Activated effector memory CD4-positive, alpha-beta T cell treated with anti-CD3 and anti-CD28 coated beads, Interleukin-2, amount 50 U/mL, for 16 hours (primary cell): ENCODE measurements around the gene SGMS1.
"Not testable (repeated sequence)": the region's sequence is repeated elsewhere in the genome, so short reads cannot be mapped to it uniquely, and the experiment has no call there.

Experiments
- DNase-seq: peaks from one replicate; pipeline ENCODE4 v3.0.0-alpha.2; 2020

Gene SGMS1

GRCh38 chr10:50358925-50359687 is 264.6 kb downstream of the SGMS1 start:
- DNase-seq = no peak

DNA sequence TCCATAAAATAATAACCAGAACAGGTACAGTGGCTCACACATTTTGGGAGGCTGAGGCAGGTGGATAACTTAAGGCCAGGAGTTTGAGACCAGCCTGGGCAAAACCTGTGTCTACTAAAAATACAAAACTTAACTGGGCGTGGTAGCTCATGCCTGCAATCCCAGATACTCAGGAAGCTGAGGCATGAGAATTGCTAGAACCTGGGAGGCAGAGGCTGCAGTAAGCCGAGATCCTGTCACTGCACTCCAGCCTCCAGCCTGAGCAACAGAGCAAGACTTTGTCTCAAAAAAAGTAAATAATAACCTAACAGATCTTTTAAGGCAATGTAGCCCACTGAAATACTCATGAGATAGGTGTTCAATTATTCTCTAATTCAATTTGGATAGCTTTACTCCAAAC is 265.3 kb downstream of the SGMS1 start:
- DNase-seq = no peak

DNA sequence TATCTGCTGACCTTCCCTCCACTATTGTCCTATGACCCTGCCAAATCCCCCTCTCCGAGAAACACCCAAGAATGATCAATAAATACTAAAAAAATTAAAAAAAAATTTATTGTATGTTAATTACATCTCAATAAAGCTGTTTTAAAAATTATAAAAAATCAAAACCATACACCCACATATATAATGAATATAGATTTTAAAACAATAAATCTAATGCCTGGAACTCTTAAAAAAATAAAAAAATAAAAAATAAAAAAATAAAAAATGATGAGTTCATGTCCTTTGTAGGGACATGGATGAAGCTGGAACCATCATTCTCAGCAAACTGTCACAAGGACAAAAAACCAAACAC is 267.3 kb downstream of the SGMS1 start:
- not testable (repeated sequence) for DNase-seq

DNA sequence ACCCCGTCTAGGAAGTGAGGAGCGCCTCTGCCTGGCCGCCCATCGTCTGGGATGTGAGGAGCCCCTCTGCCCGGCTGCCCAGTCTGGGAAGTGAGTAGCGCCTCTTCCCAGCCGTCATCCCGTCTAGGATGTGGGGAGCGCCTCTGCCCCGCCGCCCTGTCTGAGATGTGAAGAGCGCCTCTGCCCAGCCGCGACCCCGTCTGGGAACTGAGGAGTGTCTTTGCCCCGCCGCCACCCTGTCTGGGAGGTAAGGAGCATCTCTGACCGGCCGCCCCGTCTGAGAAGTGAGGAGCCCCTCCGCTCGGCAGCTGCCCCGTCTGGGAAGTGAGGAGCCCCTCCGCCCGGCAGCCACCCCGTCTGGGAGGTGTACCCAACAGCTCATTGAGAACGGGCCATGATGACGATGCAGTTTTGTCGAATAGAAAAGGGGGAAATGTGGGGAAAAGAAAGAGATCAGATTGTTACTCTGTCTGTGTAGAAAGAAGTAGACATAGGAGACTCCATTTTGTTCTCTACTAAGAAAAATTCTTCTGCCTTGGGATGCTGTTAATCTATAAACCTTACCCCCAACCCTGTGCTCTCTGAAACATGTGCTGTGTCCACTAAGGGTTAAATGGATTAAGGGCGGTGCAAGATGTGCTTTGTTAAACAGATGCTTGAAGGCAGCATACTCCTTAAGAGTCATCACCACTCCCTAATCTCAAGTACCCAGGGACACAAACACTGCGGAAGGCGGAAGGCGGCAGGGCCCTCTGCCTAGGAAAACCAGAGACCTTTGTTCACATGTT is 267.9 kb downstream of the SGMS1 start:
- not testable (repeated sequence) for DNase-seq

DNA sequence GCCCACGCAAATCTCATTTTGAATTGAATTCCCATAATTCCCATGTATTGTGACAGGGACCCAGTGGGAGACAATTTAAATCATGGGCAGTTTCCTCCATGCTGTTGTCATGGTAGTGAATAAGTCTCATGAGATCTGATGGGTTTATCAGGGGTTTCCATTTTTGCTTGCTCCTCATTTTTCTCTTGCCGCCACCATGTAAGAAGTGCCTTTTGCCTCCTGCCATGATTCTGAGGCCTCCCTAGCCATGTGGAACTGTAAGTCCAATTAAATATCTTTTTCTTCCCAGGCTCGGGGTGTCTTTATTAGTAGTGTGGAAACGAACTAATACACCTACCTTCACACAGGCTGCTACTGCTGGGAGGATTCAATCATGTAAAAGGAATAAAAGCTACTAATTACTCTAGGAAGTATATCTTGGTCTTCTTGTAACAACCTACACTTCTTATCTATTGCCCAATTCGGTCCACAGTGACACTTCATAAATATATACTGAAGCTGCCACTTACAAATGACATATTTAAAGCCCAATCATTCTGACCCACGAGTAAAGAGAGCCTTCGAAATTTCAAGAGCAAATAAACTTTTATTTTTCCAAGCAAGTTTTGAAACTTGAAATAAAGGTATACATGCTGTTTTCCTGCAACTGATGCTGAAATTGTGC is 272.1 kb downstream of the SGMS1 start:
- DNase-seq = no peak

- DNase-seq = no peak
Observed at GRCh38 chr10:50350366-50350765, 273.4 kb downstream of the SGMS1 start.

DNA sequence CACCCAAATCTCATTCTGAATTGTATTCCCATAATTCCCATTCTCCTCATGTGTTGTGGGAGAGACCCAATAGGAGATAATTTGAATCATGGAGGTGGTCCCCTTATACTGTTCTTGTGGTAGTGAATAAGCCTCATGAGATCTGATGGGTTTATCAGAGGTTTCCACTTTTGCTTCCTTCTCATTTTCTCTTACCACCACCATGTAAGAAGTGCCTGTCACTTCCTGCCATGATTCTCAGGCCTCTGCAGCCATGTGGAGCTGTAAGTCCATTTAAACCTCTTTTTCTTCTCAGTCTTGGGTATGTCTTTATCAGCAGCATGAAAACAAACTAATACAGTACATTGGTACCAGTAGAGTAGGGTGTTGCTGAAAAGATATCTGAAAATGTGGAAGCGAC is 274.2 kb downstream of the SGMS1 start:
- no peak for DNase-seq

- no peak for DNase-seq
Observed at GRCh38 chr10:50347394-50347802, 276.4 kb downstream of the SGMS1 start.

GRCh38 chr10:50346942-50347341 is 276.8 kb downstream of the SGMS1 start:
- no peak for DNase-seq

GRCh38 chr10:50345545-50345944 is 278.2 kb downstream of the SGMS1 start:
- no peak for DNase-seq

DNA sequence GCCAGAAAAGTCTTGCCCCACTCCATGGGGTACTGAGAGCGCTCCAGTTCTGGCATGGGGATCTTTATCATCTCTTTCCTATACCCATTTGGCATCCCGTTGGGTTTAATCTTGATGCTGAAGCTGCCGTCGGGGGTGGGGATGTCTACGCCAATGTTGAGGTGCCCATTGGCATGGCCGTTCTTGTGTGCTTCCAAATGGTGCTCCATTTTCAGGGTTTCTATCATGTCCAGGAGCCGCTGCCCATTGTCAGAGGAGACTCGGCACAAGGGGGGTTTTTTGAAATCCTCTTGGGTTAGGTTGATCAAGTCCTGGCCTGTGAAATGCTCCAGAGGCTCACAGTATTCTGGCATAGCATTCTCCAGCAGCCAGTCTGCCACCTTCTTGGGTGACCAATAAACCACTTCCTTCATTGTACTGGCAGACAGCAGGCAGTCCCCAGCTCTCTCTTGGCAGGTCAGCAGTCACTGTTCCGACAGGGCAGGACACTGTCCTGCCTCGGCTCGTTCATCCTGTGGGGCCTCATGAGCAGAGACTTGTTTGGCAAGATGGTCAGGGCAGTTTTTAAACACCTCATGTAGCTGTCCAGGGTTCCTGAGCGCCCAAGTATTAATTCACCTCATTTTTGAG is 279.9 kb downstream of the SGMS1 start:
- DNase-seq = no peak

- no peak for DNase-seq
Observed at GRCh38 chr10:50341987-50342386, 281.8 kb downstream of the SGMS1 start.

- no peak for DNase-seq
Observed at GRCh38 chr10:50336140-50336539, 287.6 kb downstream of the SGMS1 start.

GRCh38 chr10:50335397-50335796 is 288.4 kb downstream of the SGMS1 start:
- no peak for DNase-seq

DNA sequence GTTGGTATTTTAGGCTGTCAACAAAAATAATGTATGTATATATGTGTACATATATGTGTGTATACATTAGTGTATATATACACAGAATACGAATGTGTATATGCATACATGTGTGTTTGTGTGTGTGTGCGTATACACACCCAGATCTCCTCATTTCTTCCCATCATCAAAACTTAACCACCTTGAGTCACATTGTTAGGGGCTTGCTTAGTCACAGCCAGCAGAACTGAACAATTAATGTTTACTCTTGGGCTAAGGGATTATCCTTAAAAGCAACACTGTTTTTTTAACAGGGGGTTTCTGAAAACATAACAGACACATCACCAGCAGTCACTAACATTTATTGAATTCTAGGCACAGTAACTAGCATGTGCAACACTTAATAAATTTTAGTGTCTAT is 289.5 kb downstream of the SGMS1 start:
- DNase-seq = no peak

- DNase-seq = no peak
Observed at GRCh38 chr10:50333872-50334271, 289.9 kb downstream of the SGMS1 start.

GRCh38 chr10:50332108-50332842 is 291.5 kb downstream of the SGMS1 start:
- no peak for DNase-seq

DNA sequence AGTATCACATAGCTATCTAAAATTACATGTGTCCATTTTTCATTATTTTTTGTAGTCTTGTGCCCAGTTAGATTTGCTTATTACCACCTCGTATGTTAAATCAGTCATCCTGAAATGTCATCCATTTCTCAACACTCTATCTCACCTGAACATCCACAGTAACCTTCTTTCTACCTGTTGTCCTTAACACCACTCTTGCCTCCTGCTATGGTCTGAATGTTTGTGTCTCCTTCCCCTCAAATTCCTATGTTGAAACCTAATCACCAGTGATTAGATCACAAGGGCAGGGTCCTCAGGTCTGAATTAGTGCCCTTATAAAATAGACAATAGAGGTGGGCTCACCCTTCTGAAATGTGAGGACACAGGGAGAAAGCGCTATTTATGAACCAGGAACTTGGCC is 292.3 kb downstream of the SGMS1 start:
- no peak for DNase-seq

DNA sequence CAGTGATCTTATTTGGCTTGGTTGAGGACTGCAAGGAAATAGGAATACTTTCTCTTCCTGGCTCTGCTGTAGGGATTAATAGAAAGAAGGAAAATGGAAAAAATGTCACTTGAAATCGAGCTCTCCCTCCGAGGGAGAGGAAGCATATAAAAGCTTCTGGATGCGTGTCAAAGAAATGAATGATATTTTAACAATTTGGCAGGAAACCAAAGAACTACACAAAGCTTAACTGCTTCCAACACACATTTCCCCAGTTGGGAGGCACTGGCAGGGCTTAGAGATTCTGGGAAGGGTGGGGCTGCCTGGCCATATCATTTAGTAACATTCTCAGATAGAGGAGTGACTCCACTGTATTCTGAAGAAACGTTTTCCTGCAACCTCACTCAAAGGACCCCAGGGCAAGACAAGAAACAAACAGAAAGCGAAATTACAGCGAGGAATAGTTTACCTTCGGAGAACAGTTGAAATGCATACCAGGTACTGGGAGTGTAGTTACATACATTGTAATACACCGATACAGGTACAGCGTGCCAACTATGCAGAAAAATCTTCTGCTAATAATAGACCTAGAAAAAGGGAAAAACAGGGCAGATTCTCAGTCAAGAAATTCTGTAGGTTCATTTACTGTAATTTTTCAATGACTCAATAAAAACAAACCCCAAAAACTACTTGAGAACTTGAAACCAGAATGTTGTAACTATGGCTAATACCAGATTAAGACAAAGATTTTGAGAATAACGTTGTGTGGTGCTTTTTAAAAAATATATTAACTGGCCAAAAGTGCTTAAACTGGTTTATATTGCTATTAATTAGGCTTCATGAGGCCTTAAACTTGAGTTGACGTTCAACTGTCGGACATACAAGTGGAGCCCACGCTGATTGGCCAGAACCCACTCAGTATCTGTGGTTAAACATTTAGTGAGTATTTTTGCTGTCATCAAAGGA is 296.7 kb downstream of the SGMS1 start:
- DNase-seq = no peak

GRCh38 chr10:50326172-50326555 is 297.6 kb downstream of the SGMS1 start:
- DNase-seq = no peak

DNA sequence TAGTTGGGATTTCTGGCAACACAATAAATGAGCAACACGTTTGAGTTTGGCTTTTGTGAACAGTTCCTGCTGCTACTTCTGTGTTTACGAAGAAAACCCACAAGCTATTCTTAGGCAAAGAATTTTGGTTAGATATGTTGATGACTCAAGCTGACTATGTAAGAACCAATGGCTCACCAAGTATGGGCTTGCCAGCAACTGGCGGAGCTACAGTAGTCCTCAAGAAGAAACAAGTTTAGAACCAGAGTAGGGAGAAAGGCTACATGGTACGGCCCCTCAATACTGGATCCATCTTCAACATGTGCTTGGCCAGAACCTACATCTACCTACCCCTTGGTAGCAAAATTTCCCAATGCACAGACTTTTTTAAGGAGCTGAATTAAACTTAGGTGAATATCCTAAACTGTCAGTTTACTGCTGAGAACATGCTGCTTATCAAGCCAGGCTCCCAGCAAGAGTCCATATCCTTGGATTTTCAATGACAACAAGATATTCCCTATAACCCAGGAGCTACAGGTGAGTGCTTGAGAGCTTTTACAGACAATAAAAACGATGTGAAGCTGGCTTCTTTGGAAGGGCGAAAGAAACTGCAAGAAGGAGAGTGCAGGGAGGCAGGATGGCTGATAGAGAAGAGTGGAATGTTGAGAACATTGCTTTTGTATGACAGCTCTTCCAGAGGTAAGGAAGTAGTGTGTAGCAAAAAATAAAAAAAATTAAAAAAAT is 298.1 kb downstream of the SGMS1 start:
- DNase-seq = no peak
